H9 (cell line): ENCODE data around the gene RUNX2. TPM values are rescaled to one million over a fixed set of nuclear protein-coding genes. Genes with fewer than 3 reads are reported as not detected.

Experiments used
- DNase-seq: peaks from one replicate; pipeline ENCODE4 v3.0.0-alpha.2; 2017
- H2AFZ ChIP-seq: one replicate; pipeline ENCODE4 v1.6.1; 2013; ENCODE audit warnings: mild to moderate bottlenecking, low read length, control low read depth, moderate library complexity
- H2AK5ac ChIP-seq: 2 replicates; pipeline ENCODE4 v1.6.1; 2013; ENCODE audit warnings: low read length, control low read depth, mixed read lengths; ENCODE audit not compliant: insufficient read length
- H2BK120ac ChIP-seq: one replicate; pipeline ENCODE4 v1.6.1; 2013; ENCODE audit warnings: low read depth, mild to moderate bottlenecking, low read length, control low read depth, inconsistent platforms; ENCODE audit not compliant: poor library complexity, severe bottlenecking
- H2BK12ac ChIP-seq: 2 replicates; pipeline ENCODE4 v1.6.1; 2013; ENCODE audit warnings: low read length, control low read depth, mixed read lengths, low read depth; ENCODE audit not compliant: insufficient read length
- H2BK15ac ChIP-seq: 2 replicates; pipeline ENCODE4 v1.6.1; 2013; ENCODE audit warnings: low read depth, low read length, control low read depth
- H2BK20ac ChIP-seq: one replicate; pipeline ENCODE4 v1.6.1; 2013; ENCODE audit warnings: low read depth, mild to moderate bottlenecking, low read length, control low read depth, inconsistent platforms; ENCODE audit not compliant: poor library complexity, severe bottlenecking
- H2BK5ac ChIP-seq: 2 replicates; pipeline ENCODE4 v1.6.1; 2013; ENCODE audit warnings: low read length, control low read depth, mixed read lengths; ENCODE audit not compliant: insufficient read length
- H3K14ac ChIP-seq: 2 replicates; pipeline ENCODE4 v1.6.1; 2013; ENCODE audit warnings: low read length, control low read depth; ENCODE audit not compliant: insufficient read depth
- H3K18ac ChIP-seq: 2 replicates; pipeline ENCODE4 v1.6.1; 2013; ENCODE audit warnings: low read depth, mild to moderate bottlenecking, mixed read lengths, low read length, control low read depth; ENCODE audit not compliant: insufficient read length
- H3K23ac ChIP-seq: 2 replicates; pipeline ENCODE4 v1.6.1; 2013; ENCODE audit warnings: low read length, control low read depth, mixed read lengths, low read depth; ENCODE audit not compliant: insufficient read length
- H3K23me2 ChIP-seq: 2 replicates; pipeline ENCODE4 v1.6.1; 2013; ENCODE audit warnings: low read depth, mild to moderate bottlenecking, mixed read lengths, low read length, control low read depth; ENCODE audit not compliant: insufficient read length, poor library complexity, severe bottlenecking
- H3K27ac ChIP-seq: 2 replicates; pipeline ENCODE4 v1.5.1; 2013; ENCODE audit warnings: low read length, control low read depth, mixed read lengths, low read depth; ENCODE audit not compliant: insufficient read length
- H3K27me3 ChIP-seq: 2 replicates; pipeline ENCODE4 v1.6.1; 2013; ENCODE audit warnings: low read length, control low read depth, inconsistent platforms; ENCODE audit not compliant: insufficient read depth
- H3K4ac ChIP-seq: 2 replicates; pipeline ENCODE4 v1.6.1; 2013; ENCODE audit warnings: low read depth, mild to moderate bottlenecking, control low read depth, inconsistent platforms, low read length, moderate library complexity
- H3K4me1 ChIP-seq: 2 replicates; pipeline ENCODE4 v1.6.1; 2013; ENCODE audit warnings: low read length, control low read depth, inconsistent platforms; ENCODE audit not compliant: insufficient read depth
- H3K4me2 ChIP-seq: 2 replicates; pipeline ENCODE4 v1.6.1; 2013; ENCODE audit warnings: low read length, control low read depth, mixed read lengths; ENCODE audit not compliant: insufficient read length, insufficient read depth
- H3K56ac ChIP-seq: 2 replicates; pipeline ENCODE4 v1.6.1; 2013; ENCODE audit warnings: low read depth, mild to moderate bottlenecking, mixed read lengths, low read length, control low read depth; ENCODE audit not compliant: insufficient read length
- H3K79me1 ChIP-seq: 2 replicates; pipeline ENCODE4 v1.6.1; 2013; ENCODE audit warnings: low read depth, mild to moderate bottlenecking, moderate library complexity, low read length, control low read depth, inconsistent platforms; ENCODE audit not compliant: insufficient read depth, poor library complexity, severe bottlenecking
- H3K79me2 ChIP-seq: 2 replicates; pipeline ENCODE4 v1.6.1; 2013; ENCODE audit warnings: low read length, control low read depth, inconsistent platforms; ENCODE audit not compliant: insufficient read depth
- H3K9ac ChIP-seq: 2 replicates; pipeline ENCODE4 v1.6.1; 2013; ENCODE audit warnings: low read length, control low read depth, mixed read lengths; ENCODE audit not compliant: insufficient read length; ENCODE audit errors: extremely low read depth
- H3K9me3 ChIP-seq: one replicate; pipeline ENCODE4 v1.6.1; 2013; ENCODE audit warnings: low read depth, low read length, inconsistent platforms; ENCODE audit not compliant: control insufficient read depth
- H3T11ph ChIP-seq: one replicate; pipeline ENCODE4 v1.6.1; 2013; ENCODE audit warnings: mild to moderate bottlenecking, low read length, control low read depth, inconsistent platforms
- H4K20me1 ChIP-seq: one replicate; pipeline ENCODE4 v1.6.1; 2013; ENCODE audit not compliant: control insufficient read depth, insufficient read length, insufficient read depth
- H4K5ac ChIP-seq: 2 replicates; pipeline ENCODE4 v1.6.1; 2013; ENCODE audit warnings: low read depth, mild to moderate bottlenecking, mixed read lengths, low read length, control low read depth; ENCODE audit not compliant: insufficient read length
- H4K8ac ChIP-seq: replicated peaks from 2 replicates; pipeline ENCODE4 v1.6.1; 2013; ENCODE audit warnings: low read length, control low read depth, mixed read lengths, low read depth; ENCODE audit not compliant: insufficient read length
- H4K91ac ChIP-seq: 2 replicates; pipeline ENCODE4 v1.6.1; 2013; ENCODE audit warnings: low read depth, mild to moderate bottlenecking, moderate library complexity, mixed read lengths, low read length, control low read depth; ENCODE audit not compliant: insufficient read length
- H3K27ac Mint-ChIP-seq, 3 experiments: 2 replicates in 2 of 3; 3 replicates in 1 of 3; pipeline ENCODE4 v1.8.0; 2020 to 2021; ENCODE audit warnings: mixed read lengths in 3 of 3, mild to moderate bottlenecking in 1 of 3, moderate library complexity in 1 of 3
- H3K27me3 Mint-ChIP-seq: 2 replicates; pipeline ENCODE4 v1.8.0; 2021; ENCODE audit warnings: low read depth, mild to moderate bottlenecking, moderate library complexity, mixed read lengths
- H3K36me3 Mint-ChIP-seq, 3 experiments: 2 replicates in 2 of 3; 3 replicates in 1 of 3; pipeline ENCODE4 v1.8.0; 2020 to 2021; ENCODE audit warnings: low read depth in 3 of 3, mixed read lengths in 3 of 3; ENCODE audit not compliant: insufficient read depth in 1 of 3
- H3K4me1 Mint-ChIP-seq, 2 experiments: 2 replicates each; pipeline ENCODE4 v1.8.0; 2020; ENCODE audit warnings: mixed read lengths in 2 of 2
- H3K4me3 Mint-ChIP-seq, 2 experiments: 2 replicates in 1 of 2; 3 replicates in 1 of 2; pipeline ENCODE4 v1.8.0; 2020 to 2021; ENCODE audit warnings: mild to moderate bottlenecking in 2 of 2, mixed read lengths in 2 of 2, moderate library complexity in 1 of 2
- H3K9me3 Mint-ChIP-seq, 2 experiments: 2 replicates in 1 of 2; 3 replicates in 1 of 2; pipeline ENCODE4 v1.8.0; 2020; ENCODE audit warnings: mild to moderate bottlenecking in 2 of 2, mixed read lengths in 2 of 2, moderate library complexity in 1 of 2
- CTCF ChIP-seq: fragments of 200-600 bp; sonication (generic); conservative IDR thresholded peaks from 3 replicates; pipeline ENCODE4 v1.8.0; 2021; ENCODE audit warnings: antibody characterized with exemption, mild to moderate bottlenecking
- whole genome bisulfite sequencing: extraction: QIAGEN DNeasy Blood & Tissue Kit; methylation state at CpG from one replicate; pipeline ENCODE4 v1.1.7; 2013; ENCODE audit warnings: missing lambda C conversion rate, low lambda C conversion rate, mixed read lengths; ENCODE audit not compliant: insufficient read length; ENCODE audit errors: extremely low coverage; 5-methylcytosine and 5-hydroxymethylcytosine counted together
- total RNA-seq: library from RNA; stranded (reverse); gene quantifications from 2 replicates; pipeline ENCODE4 v1.2.1, GENCODE V29; 2021

RUNX2 gene
- total RNA-seq, 1 experiment from 2014 or later: 0.15 TPM

GRCh38 chr6:45388328-45388727, 60.2 kb downstream of the RUNX2 start:
- Histone ChIP-seq H3K14ac (no peak overlapping the region), H3K23me2 (no peaks in the 10 kb centered on the region), H3K9ac (no peak overlapping the region), H2BK15ac (no peak overlapping the region), H4K91ac (no peak overlapping the region), H2BK5ac (no peak overlapping the region), H3K18ac (no peak overlapping the region), H3K27me3 (no peaks in the 10 kb centered on the region), H3K79me1 (no peaks in the 10 kb centered on the region), H3K23ac (no peak overlapping the region), H2BK20ac (no peak overlapping the region), H4K5ac (no peak overlapping the region), H3K9me3 (no peaks in the 10 kb centered on the region), H2AFZ (no peak overlapping the region), H3T11ph (no peak overlapping the region), H3K4ac (no peak overlapping the region), H4K20me1 (no peaks in the 10 kb centered on the region), H3K4me1 (no peaks in the 10 kb centered on the region; the same call in 1 of the 2 replicates), H4K8ac (no peak overlapping the region), H3K4me2 (no peak overlapping the region), H2BK12ac (no peak overlapping the region), H3K27ac (no peak overlapping the region), H2AK5ac (no peak overlapping the region), H3K79me2 (no peaks in the 10 kb centered on the region), H2BK120ac (no peak overlapping the region), H3K56ac (no peak overlapping the region)
- Mint-ChIP-seq H3K9me3 (0 out of 5 replicates have a peak, but pooled peaks cover 0 to 2% of the 10 kb centered on the region in 2 experiments), H3K36me3 (no peaks in the 10 kb centered on the region), H3K27me3 (no peaks in the 10 kb centered on the region), H3K4me1 (no peaks in the 10 kb centered on the region), H3K4me3 (no peak overlapping the region), H3K27ac (no peak overlapping the region)
- no CpG with 5 or more reads among the region's 3 CpGs for WGBS
- no peak for TF ChIP-seq CTCF
- no peak for DNase-seq
